Ramos (cell line): Measurements from ENCODE around the gene ROR2.
"Not testable (repeated sequence)": the region's sequence is repeated elsewhere in the genome, so short reads cannot be mapped to it uniquely, and the experiment has no call there.

Experiments
- in situ Hi-C: fragments of 300-500 bp; cut with MboI; formaldehyde crosslinking; loops from one replicate; pipeline ENCODE4 v1.14.3; 2022; ENCODE audit warnings: low sequenced_read_pairs; ENCODE audit not compliant: unreplicated experiment

The ROR2 gene

DNA sequence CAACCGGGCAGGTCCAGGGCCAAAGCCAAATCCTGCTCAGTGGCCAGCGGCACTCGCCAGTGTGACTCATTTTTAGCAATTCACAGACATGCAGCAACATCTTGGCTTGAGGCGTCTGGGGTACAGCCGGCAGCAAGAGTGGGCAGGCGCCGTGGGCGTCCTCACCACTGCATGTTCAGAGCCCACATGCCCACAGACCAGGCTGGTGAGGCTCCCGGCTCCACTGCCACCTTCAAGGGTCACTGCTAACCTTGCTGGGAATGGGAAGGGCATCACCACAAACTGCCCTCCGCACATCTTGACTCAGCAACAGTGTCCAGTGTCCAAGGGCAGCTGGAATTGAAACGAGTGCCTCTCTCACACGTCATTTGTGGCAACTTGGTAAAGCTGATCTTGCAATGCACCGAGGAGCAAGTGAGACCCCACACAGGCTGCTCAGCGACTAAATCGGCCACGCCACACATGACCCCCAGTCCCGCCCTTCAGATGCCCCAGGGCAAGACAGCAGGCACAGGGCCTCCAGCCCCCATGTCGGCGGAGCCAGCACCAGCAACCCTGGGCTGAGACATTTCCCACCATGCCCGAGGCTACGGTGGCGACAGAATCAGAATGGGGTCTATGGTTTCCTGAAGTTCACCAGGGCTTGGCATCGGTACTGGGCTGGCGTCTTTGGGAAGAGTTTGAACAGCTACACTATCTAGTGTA is 140.3 kb downstream of the ROR2 start:
- in situ Hi-C loops: no loop called here

DNA sequence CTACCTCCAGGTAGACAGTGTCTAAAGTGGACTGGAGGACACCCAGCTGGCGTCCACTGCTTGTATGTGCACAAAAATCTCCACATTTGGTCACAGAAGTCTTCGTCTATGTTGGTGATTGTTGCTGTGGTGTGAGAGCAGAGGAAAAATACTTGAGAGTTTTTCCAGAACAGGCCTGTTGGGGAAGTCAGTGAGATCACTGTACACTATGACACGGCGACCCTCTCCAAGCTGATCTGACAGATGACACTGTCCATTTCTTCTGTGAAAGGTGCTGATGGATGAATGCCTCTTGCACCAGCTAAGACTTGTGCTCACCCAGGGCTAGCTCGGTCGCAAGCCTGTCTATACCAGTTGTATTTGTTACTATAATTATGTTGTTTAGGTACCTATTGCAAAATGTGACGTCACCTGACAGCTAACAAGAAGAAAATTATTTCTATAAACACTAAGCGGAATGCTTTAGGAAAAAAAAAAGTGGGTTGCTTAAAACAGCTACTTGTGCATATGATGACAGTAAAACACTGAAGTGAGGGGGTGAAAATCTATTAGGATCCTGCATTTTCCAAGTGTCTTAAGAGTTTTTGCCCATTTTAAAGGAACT is 142.3 kb downstream of the ROR2 start:
- in situ Hi-C loops: no loop called here

DNA sequence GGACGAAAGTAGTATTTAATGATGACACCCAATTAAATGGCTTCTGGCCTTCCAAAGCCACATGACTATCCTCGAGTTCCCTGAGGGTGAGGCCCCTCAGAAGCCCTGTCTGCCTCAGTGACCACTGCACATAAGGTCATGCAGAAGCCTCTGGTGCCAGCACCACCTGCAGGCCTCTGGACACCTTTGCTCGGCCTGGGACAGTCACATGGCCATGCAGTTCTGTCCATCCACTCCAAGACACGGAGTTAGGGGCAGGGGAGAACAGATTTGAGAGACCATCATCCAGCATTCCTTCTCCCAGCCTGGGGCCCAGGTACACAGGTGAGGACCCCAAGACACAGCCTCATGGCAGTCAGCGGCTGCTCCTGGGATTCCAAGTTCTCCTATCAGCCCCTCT is 145.0 kb downstream of the ROR2 start:
- in situ Hi-C loops: no loop called here

DNA sequence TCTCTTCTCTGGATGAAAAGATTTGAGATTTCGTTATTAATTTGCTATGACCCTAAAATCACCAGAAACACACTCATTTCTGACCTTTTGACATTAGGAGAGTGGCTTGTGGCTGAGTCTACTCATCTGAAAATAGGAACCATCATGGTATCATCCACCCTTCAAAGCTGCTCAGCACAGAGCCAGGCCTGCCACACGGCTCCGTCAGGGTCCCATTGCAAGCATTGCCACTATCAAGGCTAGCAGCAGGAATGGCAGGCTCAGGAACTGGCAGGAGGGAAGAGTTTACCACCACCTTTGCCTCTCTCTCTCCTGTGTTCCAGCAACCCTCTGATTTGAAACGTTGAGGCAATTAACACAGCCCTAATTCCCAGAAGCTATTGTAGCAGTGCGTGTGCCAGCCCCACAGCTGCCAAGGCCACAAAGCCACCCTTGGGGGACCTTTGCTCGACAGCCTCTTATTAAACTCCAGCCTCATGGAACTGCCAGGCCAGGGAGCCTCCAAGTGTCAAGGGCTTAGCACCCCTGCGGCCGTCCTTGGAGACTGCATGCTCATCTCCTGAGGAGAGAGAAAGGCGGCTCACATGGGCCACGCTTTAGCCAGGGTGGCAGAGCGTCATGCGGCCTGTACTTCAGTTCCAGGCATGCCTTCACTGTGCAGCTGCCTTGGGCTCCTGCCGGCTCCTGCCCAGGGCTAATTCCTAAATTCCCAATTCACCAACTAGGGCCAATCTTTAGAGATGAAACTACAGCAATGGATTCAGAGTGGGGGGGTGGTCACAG is 145.9 kb downstream of the ROR2 start:
- in situ Hi-C loops: no loop called here

DNA sequence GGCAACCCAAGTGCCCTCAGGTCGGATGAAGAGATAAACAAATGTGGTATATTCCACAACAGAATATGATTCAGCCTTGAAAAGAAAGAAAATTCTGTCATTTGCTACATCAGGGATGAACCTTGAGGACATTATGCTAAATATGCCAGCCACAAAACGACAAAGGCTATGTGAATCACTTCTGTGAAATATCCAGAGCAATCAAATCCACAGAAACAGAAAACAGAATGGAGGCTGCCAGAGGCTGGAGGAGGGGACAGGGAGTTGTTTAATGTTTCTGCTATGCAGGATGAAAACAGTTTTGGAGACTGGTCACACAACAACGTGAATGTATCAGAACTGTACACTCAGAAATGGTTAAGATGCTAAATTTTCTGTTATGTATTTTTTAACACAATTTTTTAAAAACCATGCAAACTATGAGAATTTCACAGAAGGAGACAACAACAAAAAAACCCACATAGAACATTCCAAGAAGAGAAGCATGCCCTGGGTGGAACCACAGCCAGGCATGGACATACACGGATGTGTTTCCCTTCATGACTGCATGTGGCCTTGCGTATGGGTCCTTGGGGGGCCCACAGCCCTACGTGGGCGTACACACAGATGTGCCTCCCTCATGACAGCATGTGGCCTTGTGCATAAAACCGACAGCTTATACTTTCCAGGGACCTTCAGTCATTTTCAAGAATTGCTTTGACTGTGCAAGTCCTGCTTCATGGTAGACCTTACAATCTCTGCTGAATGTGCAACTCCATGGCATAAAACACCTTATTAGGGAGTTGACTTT is 146.7 kb downstream of the ROR2 start:
- in situ Hi-C loops: no loop called here

DNA sequence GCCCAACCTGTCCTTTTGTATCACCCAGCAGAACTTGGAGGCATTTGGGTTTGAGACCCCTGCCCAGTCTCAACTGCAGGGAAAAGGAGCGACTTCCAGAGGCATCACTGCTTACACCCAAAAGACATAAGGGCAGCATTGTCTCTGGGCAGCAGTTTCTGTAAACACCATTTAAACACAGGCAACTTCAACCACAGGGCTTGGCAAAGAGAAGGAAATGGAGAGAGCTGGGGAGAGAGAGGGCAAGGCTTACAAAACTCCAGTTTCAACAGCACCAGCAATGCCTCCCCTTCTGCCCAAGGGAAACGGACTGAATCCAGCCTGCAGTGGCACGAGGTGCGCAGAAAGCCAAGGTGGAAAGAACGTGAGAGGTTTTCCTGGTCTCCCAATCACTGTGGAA is 147.6 kb downstream of the ROR2 start:
- in situ Hi-C loops: no loop called here

DNA sequence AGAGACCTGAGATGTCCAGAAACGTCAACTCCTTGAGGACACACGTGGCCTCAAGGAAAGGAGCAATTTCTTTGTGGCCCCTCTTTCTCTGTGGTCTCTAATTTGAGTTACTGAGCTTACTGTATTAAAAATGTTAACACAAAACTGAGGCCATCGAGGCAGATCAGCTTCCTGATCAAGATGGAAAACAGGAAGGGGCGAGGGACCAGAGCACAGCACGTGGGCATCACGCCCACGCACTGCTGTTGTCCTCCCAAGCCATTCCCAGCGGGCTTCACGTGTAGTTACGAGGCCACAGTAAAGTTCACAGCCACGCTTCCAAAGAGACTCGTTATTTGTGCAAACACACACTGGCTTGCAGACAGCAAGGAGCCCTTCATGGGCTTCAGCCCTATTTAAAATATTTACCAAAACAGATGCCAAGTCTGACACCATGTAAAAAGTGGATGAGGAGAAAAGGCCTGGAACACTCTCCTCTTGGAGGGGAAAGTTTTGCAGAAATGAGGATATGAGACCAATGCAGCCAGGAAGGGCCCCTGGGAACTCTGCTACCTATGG is 149.5 kb downstream of the ROR2 start:
- in situ Hi-C loops: no loop called here

DNA sequence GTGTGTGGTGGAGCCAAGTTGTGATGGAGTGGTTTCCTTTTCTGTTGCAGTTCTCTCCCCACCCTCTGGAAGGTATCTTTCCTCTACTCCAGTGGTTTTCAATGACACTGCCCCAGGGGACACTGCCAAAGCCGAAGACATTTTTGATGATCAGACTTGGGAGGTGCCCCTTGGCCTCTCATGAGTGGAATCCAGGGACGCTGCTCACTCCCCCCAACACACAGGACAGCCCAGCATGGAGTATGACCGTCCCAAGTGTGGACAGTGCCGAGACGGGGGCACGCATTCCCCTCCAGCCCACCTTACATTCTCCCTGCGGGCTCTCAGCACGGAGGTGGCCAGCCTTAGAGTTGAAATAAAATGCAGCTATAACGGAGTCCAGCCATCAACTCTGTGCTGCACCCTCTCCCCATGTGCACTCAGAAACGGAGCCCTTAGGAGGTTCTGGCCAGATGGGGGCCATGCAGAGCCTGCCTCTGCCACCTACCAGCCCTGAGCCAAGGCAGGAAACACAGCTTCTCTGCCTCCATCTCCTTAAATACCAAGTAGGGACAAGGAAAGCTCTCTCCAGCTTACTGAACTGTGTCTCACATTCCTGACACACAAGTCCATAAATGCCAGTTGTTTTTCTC is 150.8 kb downstream of the ROR2 start:
- in situ Hi-C loops: no loop called here

DNA sequence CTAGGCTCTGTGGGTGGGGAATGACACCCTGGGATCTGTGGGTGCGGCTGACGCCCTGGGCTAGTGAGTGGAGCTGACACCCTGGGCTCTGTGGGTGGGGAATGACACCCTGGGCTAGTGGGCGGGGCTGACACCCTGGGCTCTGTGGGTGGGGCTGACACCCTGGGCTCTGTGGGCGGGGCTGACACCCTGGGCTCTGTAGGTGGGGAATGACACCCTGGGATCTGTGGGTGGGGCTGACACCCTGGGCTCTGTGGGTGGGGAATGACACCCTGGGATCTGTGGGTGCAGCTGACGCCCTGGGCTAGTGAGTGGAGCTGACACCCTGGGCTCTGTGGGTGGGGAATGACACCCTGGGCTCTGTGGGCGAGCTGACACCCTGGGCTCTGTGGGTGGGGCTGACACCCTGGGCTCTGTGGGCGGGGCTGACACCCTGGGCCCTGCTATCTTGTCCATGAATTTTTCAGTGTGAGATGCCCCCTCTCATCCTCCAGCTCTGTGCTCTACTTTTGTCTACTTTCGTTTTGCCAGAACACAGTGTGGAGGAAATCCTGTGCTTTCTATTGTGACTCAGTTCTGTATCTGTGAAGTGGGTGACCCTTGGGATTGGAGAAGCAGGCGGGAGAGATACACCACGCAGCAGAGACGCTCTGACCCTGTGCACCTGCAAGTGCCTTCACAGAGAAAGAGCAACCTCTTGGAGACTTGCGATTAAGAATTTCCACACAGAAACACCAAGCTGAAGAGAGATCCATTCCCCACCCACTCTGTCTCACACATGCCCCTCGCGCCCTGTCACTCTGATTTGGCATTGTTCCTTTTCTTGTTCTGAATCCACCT is 151.5 kb downstream of the ROR2 start:
- in situ Hi-C loops: not testable (repeated sequence)

DNA sequence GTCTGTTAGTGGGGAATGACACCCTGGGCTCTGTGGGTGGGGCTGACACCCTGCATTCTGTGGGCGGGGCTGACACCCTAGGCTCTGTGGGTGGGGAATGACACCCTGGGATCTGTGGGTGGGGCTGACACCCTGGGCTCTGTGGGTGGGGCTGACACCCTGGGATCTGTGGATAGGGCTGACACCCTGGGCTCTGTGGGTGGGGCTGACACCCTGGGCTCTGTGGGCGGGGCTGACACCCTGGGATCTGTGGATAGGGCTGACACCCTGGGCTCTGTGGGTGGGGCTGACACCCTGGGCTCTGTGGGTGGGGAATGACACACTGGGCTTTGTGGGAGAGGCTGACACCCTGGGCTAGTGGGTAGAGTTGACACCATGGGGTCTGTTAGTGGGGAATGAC is 152.5 kb downstream of the ROR2 start:
- in situ Hi-C loops: not testable (repeated sequence)

DNA sequence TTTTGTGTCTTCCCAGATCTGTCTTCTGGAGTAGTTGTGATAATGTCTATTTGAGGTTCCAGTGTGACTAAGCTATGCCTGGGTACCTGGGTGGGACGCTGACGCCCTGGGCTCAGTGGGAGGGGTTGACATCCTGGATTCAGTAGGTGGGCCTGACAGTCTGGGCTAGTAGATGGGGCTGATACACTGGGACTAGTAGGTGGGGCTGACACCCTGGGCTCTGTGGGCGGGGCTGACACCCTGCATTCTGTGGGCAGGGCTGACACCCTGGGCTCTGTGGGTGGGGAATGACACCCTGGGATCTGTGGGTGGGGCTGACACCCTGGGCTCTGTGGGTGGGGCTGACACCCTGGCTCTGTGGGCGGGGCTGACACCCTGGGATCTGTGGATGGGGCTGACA is 153.5 kb downstream of the ROR2 start:
- in situ Hi-C loops: not testable (repeated sequence)

DNA sequence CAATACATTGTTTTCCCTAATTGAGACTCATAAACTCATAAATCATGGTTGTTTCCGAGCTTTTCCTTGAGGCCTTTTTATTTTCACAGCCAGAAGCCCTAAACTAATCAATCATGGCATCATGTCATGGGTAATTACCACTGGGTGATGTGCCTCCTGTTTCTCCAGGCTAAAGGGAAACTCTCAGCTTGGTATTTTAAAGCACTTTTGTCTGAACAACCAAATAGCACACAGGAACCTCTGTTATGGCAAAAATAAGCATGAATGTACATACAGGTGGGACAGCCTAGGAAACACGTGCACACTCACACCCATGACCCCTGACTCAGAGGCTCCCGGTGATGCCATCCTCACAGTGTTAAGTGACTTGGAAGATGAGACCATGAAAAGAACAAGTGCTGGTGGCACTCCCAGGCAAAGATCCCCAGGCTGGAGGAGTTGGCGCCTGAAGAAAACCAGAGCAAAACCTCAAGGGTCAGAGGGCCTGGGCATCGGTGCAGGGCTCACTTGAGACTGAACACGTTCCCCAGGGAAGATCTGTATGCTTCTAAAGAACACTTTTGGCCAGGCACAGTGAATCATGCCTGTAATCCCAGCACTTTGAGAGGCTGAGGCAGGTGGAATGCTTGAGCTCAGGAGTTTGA is 154.3 kb downstream of the ROR2 start:
- in situ Hi-C loops: no loop called here

DNA sequence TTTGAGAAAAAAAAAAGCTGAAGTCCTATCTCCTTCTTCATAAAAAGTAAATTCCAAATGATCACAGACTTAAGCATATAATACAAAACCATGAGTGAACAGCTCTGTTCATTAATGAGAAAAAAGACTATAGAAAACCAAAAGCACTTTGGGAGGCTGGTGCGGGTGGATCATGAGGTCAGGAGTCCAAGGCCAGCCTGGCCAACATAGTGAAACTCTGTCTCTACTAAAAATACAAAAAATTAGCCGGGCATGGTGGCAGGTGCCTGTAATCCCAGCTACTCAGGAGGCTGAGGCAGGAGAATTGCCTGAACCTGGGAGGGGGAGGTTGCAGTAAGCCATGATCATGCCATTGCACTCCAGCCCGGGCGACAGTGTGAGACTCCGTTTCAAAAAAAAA is 156.7 kb downstream of the ROR2 start:
- in situ Hi-C loops: not testable (repeated sequence)

DNA sequence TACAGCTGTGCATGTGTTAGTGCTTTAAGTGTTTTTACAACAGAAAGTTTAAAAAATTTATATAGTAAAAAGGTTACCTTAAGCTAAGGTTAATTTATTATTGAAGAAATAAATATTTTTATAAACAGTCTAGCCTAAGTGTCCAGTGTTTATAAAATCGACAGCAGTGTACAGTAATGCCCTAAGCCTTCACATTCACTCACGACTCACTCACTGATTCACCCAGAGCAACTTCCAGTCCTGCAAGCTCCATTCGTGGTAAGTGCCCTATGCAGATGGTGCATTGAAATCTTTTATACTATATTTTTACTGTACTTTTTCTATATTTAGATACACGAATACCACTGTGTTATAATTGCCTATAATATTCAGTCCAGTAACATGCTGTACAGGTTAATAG is 159.1 kb downstream of the ROR2 start:
- in situ Hi-C loops: no loop called here

DNA sequence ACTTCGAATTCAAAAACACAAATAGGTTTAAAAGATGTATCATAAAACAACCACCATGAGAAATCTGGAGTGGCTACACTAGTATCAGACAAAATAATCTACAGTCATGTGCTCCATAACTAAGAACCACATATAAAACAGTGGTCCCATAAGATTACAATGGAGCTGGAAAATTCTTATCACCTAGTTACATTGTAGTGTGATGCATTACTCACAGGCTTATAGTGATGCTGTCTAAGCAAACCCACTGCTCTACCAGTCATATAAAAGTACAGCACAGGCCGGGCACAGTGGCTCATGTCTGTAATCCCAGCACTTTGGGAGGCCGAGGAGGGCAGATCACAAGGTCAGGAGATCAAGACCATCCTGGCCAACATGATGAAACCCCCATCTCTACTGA is 160.1 kb downstream of the ROR2 start:
- in situ Hi-C loops: no loop called here

DNA sequence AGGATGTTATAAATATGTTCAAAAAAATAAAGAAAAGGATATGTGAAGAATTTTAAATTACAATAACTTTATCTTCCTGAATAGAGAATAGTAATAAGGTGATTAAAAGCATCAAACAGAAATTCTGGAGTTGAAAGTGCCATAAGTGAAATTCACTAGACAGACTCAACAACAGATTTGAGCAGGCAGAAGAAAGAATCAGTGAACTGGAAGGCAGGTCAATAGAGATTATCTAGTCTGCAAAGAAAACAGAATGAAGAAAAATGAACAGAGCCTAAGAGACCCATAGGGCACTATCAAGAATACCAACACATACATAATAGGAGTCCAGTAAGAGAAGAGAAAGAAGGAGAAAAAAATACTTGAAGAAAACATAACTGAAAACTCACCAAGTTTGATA is 162.1 kb downstream of the ROR2 start:
- in situ Hi-C loops: no loop called here

DNA sequence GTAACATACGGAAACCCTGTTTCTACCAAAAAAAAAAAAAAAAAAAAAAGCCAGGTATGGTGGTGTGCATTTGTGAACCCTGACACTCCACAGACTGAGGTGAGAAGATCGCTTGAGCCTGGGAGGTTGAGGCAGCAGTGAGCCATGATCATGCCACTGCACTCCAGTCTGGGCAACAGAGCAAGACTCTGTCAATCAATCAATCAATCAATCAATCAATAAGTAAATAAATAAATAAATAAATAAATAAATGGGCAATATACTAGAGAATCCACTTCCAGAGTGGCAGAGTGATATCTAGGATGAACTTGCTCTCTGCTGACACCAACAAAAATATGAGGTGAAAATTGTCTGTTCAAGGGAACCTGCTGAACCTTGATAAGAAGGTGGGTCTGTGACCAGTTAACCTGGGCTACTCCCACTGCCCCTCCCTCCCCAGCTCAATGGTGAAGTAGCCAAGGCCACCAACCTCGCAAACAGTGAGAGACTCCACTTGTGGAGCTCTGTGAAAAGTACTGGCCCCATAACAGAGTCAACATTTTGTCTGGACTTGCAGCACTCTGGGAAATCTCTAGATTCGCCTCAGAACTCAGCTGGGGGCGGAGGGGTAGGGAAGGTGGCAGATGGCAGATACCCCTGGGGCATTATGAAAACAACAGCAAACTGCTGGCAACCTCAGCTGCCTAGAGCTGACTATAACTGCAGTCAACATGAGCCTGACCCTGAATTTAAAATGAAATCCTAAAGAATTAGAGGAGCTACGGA is 163.7 kb downstream of the ROR2 start:
- in situ Hi-C loops: no loop called here

DNA sequence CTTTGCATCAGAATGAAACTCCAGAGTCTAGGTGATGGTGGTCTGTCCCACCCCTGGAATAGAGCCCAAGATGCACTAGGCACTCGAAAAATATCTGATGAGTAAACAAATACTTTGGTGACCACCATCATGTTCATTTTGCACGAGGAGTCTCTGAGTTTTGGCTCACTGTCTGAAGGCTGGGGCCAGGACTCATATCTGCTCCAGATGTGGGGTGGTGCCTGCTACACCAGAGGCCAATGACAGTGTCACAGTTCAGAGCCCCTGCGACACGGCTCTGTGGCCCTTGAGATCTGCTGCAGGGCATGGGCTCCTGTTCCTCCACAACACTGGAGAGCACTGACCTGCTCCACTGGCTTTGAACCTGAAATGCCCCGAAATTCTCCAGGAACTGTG is 164.6 kb downstream of the ROR2 start:
- in situ Hi-C loops: no loop called here
